IPS DF 4.7 (cell line): ENCODE results near the gene KAZN.

Source experiments
- DNase-seq: peaks from one replicate; pipeline ENCODE4 v3.0.0-alpha.2; 2013; ENCODE audit warnings: low spot score; ENCODE audit errors: extremely low read depth

Gene KAZN

GRCh38 chr1:15049067-15049466 lies 450.6 kb downstream of the KAZN start:
- DNase-seq = no peak

- DNase-seq = no peak
Observed at GRCh38 chr1:15051882-15052528, 453.5 kb downstream of the KAZN start.

GRCh38 chr1:15053153-15053552 lies 454.7 kb downstream of the KAZN start:
- no peak for DNase-seq

GRCh38 chr1:15055736-15056415 lies 457.4 kb downstream of the KAZN start:
- no peak for DNase-seq

GRCh38 chr1:15056515-15057285 lies 458.2 kb downstream of the KAZN start:
- DNase-seq = no peak

- no peak for DNase-seq
Observed at GRCh38 chr1:15057834-15058233, 459.3 kb downstream of the KAZN start.

- DNase-seq = no peak
Observed at GRCh38 chr1:15058261-15058660, 459.8 kb downstream of the KAZN start.

GRCh38 chr1:15060104-15060503 lies 461.6 kb downstream of the KAZN start:
- no peak for DNase-seq

- no peak for DNase-seq
Observed at GRCh38 chr1:15062479-15063099, 464.1 kb downstream of the KAZN start.

GRCh38 chr1:15063346-15063745 lies 464.9 kb downstream of the KAZN start:
- DNase-seq = no peak

GRCh38 chr1:15063783-15064182 lies 465.3 kb downstream of the KAZN start:
- no peak for DNase-seq

GRCh38 chr1:15064217-15064929 lies 465.9 kb downstream of the KAZN start:
- no peak for DNase-seq

GRCh38 chr1:15065291-15065690 lies 466.8 kb downstream of the KAZN start:
- DNase-seq = no peak

- DNase-seq = no peak
Observed at GRCh38 chr1:15065736-15066135, 467.3 kb downstream of the KAZN start.

GRCh38 chr1:15066191-15066590 lies 467.7 kb downstream of the KAZN start:
- DNase-seq = no peak

- DNase-seq = no peak
Observed at GRCh38 chr1:15067148-15067547, 468.7 kb downstream of the KAZN start.

- DNase-seq = no peak
Observed at GRCh38 chr1:15068152-15068551, 469.7 kb downstream of the KAZN start.

GRCh38 chr1:15068997-15069396 lies 470.5 kb downstream of the KAZN start:
- no peak for DNase-seq

- no peak for DNase-seq
Observed at GRCh38 chr1:15070145-15070748, 471.8 kb downstream of the KAZN start.

- DNase-seq = no peak
Observed at GRCh38 chr1:15071936-15072335, 473.5 kb downstream of the KAZN start.

GRCh38 chr1:15073799-15074308 lies 475.4 kb downstream of the KAZN start:
- no peak for DNase-seq
